LNCaP clone FGC (cell line): ENCODE results near the gene TMEM51.

ENCODE experiments used
- DNase-seq: peaks from one replicate; pipeline ENCODE4 v3.0.0-alpha.2; 2011; ENCODE audit warnings: low read depth
- H3K4me3 ChIP-seq: 2 replicates; pipeline ENCODE4 v1.5.1; 2011; ENCODE audit warnings: mild to moderate bottlenecking, low read depth, low read length, control low read depth
- CTCF ChIP-seq: IDR thresholded peaks from 2 replicates; pipeline ENCODE4 v1.5.1; 2012; ENCODE audit warnings: mild to moderate bottlenecking; ENCODE audit not compliant: control insufficient read depth, insufficient read depth; ENCODE audit errors: extremely low read depth

Gene TMEM51

GRCh38 chr1:15152318-15153183, 996 bp upstream of the TMEM51 start:
- peak; percentile 46 for DNase-seq
- peak; percentile 64 for TF ChIP-seq CTCF

GRCh38 chr1:15153842-15154479, 414 bp downstream of the TMEM51 start:
- DNase-seq, result no peak
- peak; percentile 48 for TF ChIP-seq CTCF
- peak overlapping the region; percentile 53 for H3K4me3 ChIP-seq

More at GRCh38 chr1:15152318-15153183, 996 bp upstream of the TMEM51 start:
- H3K4me3 ChIP-seq, result peak overlapping the region; percentile 53

GRCh38 chr1:15154480-15155036, 1.0 kb downstream of the TMEM51 start:
- DNase-seq, result no peak
- H3K4me3 ChIP-seq, result peak overlapping the region; percentile 53

GRCh38 chr1:15155191-15155590, 1.6 kb downstream of the TMEM51 start:
- H3K4me3 ChIP-seq, result no peak overlapping the region
- DNase-seq, result no peak
- no peak for TF ChIP-seq CTCF

More at GRCh38 chr1:15154480-15155036, 1.0 kb downstream of the TMEM51 start:
- no peak for TF ChIP-seq CTCF

GRCh38 chr1:15155888-15156741, 2.6 kb downstream of the TMEM51 start:
- TF ChIP-seq CTCF, result no peak
- no peak for DNase-seq
- H3K4me3 ChIP-seq, result no peak overlapping the region

- H3K4me3 ChIP-seq, result no peak overlapping the region
- TF ChIP-seq CTCF, result no peak
- no peak for DNase-seq
Measured at GRCh38 chr1:15156807-15157380, 3.3 kb downstream of the TMEM51 start.
